Epithelial cell of proximal tubule (primary cell): ENCODE data around the gene N4BP3. TPM values are rescaled to one million over a fixed set of nuclear protein-coding genes. Genes with fewer than 3 reads are reported as not detected.

ENCODE experiments used
- DNase-seq: peaks from one replicate; pipeline ENCODE4 v3.0.0-alpha.2; 2011; ENCODE audit warnings: low read depth
- H3K4me3 ChIP-seq: 2 replicates; pipeline ENCODE4 v1.5.1; 2011; ENCODE audit warnings: low read depth, mild to moderate bottlenecking, low read length
- CTCF ChIP-seq: conservative IDR thresholded peaks from 2 replicates; pipeline ENCODE4 v1.5.1; 2012; ENCODE audit warnings: low read depth, mild to moderate bottlenecking, low read length
- total RNA-seq: library from RNA; depleted of rRNA; stranded (reverse); fragments of >200 nt; gene quantifications from 2 replicates; pipeline ENCODE4 v1.2.3, GENCODE V29; 2015

The N4BP3 gene
- total RNA-seq, 1 donor from 2014 or later, result 3.1 TPM

GRCh38 chr5:178163772-178164735, 50.7 kb downstream of the N4BP3 start:
- H3K4me3 ChIP-seq, result peak overlapping the region; percentile 31
- no peak for DNase-seq
- peak; percentile 94 for TF ChIP-seq CTCF

GRCh38 chr5:178165581-178165980, 52.2 kb downstream of the N4BP3 start:
- TF ChIP-seq CTCF, result no peak
- no peak overlapping the region for H3K4me3 ChIP-seq
- DNase-seq, result no peak

GRCh38 chr5:178170455-178170854, 57.1 kb downstream of the N4BP3 start:
- no peak overlapping the region for H3K4me3 ChIP-seq
- TF ChIP-seq CTCF, result no peak
- DNase-seq, result no peak

GRCh38 chr5:178174456-178174855, 61.1 kb downstream of the N4BP3 start:
- TF ChIP-seq CTCF, result no peak
- DNase-seq, result no peak
- no peak overlapping the region for H3K4me3 ChIP-seq

Other genes starting within 250 kb of the N4BP3 start
- gene PROP1, start 117.3 kb upstream of the N4BP3 start, total RNA-seq, result not detected in 2 replicates
- gene RMND5B, start 17.5 kb downstream of the N4BP3 start, total RNA-seq, result 23.4 and 31.5 TPM in 2 replicates
- gene NHP2, start 40.4 kb downstream of the N4BP3 start, total RNA-seq, result 392 and 572 TPM in 2 replicates
- not detected in 2 replicates for gene GMCL2, start 73.8 kb downstream of the N4BP3 start, total RNA-seq
- 189 and 228 TPM in 2 replicates for gene HNRNPAB, start 91.0 kb downstream of the N4BP3 start, total RNA-seq
- 14.9 and 17.0 TPM in 2 replicates for gene PHYKPL, start 119.3 kb downstream of the N4BP3 start, total RNA-seq